Measurements from ENCODE around the gene SYT12. TPM values are rescaled to one million over a fixed set of nuclear protein-coding genes. Genes with fewer than 3 reads are reported as not detected.

SYT12 gene
- total and polyA plus RNA-seq, 2 of the 13 experiments (the other 11 are each of a cell fraction or from before 2014, with no cell fraction given) = 0.01 to 0.02 TPM

- no peak for TF ChIP-seq ARID2 (CRISPR knock-in tag; IDR thresholded peaks at IDR 0.05; ENCODE audit: borderline replicate concordance)
- TF ChIP-seq HMGA1 (CRISPR knock-in tag; conservative IDR thresholded peaks at IDR 0.05) = no peak
- no peak for TF ChIP-seq TFE3 (CRISPR knock-in tag; IDR thresholded peaks at IDR 0.05)
- TF ChIP-seq ZNF800 (CRISPR knock-in tag; IDR thresholded peaks at IDR 0.05) = no peak
- no peak for TF ChIP-seq ZBTB43 (CRISPR knock-in tag; conservative IDR thresholded peaks at IDR 0.05)
- TF ChIP-seq ATAD3A (CRISPR knock-in tag; IDR thresholded peaks at IDR 0.05) = no peak
- TF ChIP-seq MEIS1 (CRISPR knock-in tag; IDR thresholded peaks at IDR 0.05; ENCODE audit: borderline replicate concordance) = no peak
- no peak for TF ChIP-seq ZNF569 (CRISPR knock-in tag; IDR thresholded peaks at IDR 0.05; ENCODE audit: borderline replicate concordance)
- no peak for TF ChIP-seq HES4 (CRISPR knock-in tag; IDR thresholded peaks at IDR 0.05; ENCODE audit: borderline replicate concordance)
- no peak for TF ChIP-seq JUND (CRISPR knock-in tag; IDR thresholded peaks at IDR 0.05)
- TF ChIP-seq ZNF263 (CRISPR knock-in tag; IDR thresholded peaks at IDR 0.05) = peak; percentile 94
- no peak for TF ChIP-seq ZNF577 (CRISPR knock-in tag; IDR thresholded peaks at IDR 0.05; ENCODE audit: borderline replicate concordance, low read depth)
- TF ChIP-seq ZFX (CRISPR knock-in tag; IDR thresholded peaks at IDR 0.05; ENCODE audit: low read depth) = no peak
- TF ChIP-seq NCOR1 (IDR thresholded peaks at IDR 0.05; ENCODE audit: borderline replicate concordance, low read length) = no peak
- no peak for TF ChIP-seq ZFP36 (IDR thresholded peaks at IDR 0.05; ENCODE audit: borderline replicate concordance, low read depth, low read length, partially characterized antibody)
- TF ChIP-seq EED (CRISPR knock-in tag; IDR thresholded peaks at IDR 0.05) = no peak
- TF ChIP-seq ZNF547 (CRISPR knock-in tag; IDR thresholded peaks at IDR 0.05) = no peak
- TF ChIP-seq MIER3 (CRISPR knock-in tag; IDR thresholded peaks at IDR 0.05; ENCODE audit: borderline replicate concordance) = no peak
- no peak for TF ChIP-seq ZSCAN5A (CRISPR knock-in tag; IDR thresholded peaks at IDR 0.05; ENCODE audit: borderline replicate concordance)
- no peak for TF ChIP-seq ZSCAN30 (CRISPR knock-in tag; IDR thresholded peaks at IDR 0.05)
- no peak for TF ChIP-seq TEAD2 (CRISPR knock-in tag; IDR thresholded peaks at IDR 0.05)
- TF ChIP-seq SMAD3 (CRISPR knock-in tag; IDR thresholded peaks at IDR 0.05) = no peak
- TF ChIP-seq ZNF496 (CRISPR knock-in tag; IDR thresholded peaks at IDR 0.05; ENCODE audit: insufficient replicate concordance) = no peak
- TF ChIP-seq ZBTB42 (CRISPR knock-in tag; IDR thresholded peaks at IDR 0.05) = no peak
- no peak for TF ChIP-seq POLR2A (IDR thresholded peaks at IDR 0.05; ENCODE audit: insufficient read depth in 1 of 2, low read depth in 2 of 2, low read length in 2 of 2)
Observed at GRCh38 chr11:66996609-66997273, 26.2 kb upstream of the SYT12 start (continued).

Measured in HepG2 (cell line).